Keratinocyte (primary cell): Measurements from ENCODE around the gene ATMIN.

ENCODE experiments used
- CTCF ChIP-seq, 3 experiments: IDR thresholded peaks in 1 of 3; conservative IDR thresholded peaks in 1 of 3; optimal IDR thresholded peaks in 1 of 3; 2 replicates in 2 of 3; 3 replicates in 1 of 3; pipeline versions ENCODE3 to v1.5.1; 2011; ENCODE audit warnings: low read length in 3 of 3, mild to moderate bottlenecking in 3 of 3, moderate library complexity in 2 of 3, control low read depth in 1 of 3, inconsistent platforms in 1 of 3; ENCODE audit not compliant: insufficient read depth in 2 of 3; ENCODE audit errors: extremely low read depth in 1 of 3
- EZH2 ChIP-seq: IDR thresholded peaks from one replicate; pipeline ENCODE4 v1.6.1; 2012; ENCODE audit warnings: inconsistent platforms, mild to moderate bottlenecking, low read length, moderate library complexity

GRCh38 chr16:81095653-81095952, 60.0 kb downstream of the ATMIN start:
- TF ChIP-seq CTCF (optimal IDR thresholded peaks at IDR 0.05 in 1 of 3, IDR thresholded peaks at IDR 0.05 in 1 of 3, conservative IDR thresholded peaks at IDR 0.05 in 1 of 3; ENCODE audit: extremely low read depth in 1 of 3, insufficient read depth in 2 of 3, low read length in 3 of 3) (no peak), EZH2 (no peak)
